B cell (primary cell): ENCODE measurements around the gene KCNQ2. TPM values are rescaled to one million over a fixed set of nuclear protein-coding genes. Genes with fewer than 3 reads are reported as not detected.

Experiments used
- ATAC-seq: fragments of 200-7000 bp; cut with Tn5 transposase; one replicate; pipeline ENCODE4 v1.10.0; 2021; ENCODE audit warnings: low read depth, mild to moderate bottlenecking, moderate number of reproducible peaks, moderate library complexity
- CTCF ChIA-PET: fragments of 350-600 bp; sonication (Branson Sonifier 250); formaldehyde crosslinking; loops from one replicate; lab custom pipeline; 2021; ENCODE audit warnings: antibody characterized with exemption, inconsistent platforms; lab: Charles Lee
- POLR2A ChIA-PET: fragments of 350-600 bp; sonication (Branson Sonifier 250); formaldehyde crosslinking; loops from one replicate; lab custom pipeline; 2021; ENCODE audit warnings: antibody characterized with exemption; lab: Charles Lee
- DNase-seq: peaks from one replicate; pipeline ENCODE4 v3.0.0; 2013
- H2AFZ ChIP-seq: 2 replicates; pipeline ENCODE4 v1.6.1; 2012; ENCODE audit warnings: mild to moderate bottlenecking, low read depth, low read length; ENCODE audit not compliant: insufficient read depth, poor library complexity, severe bottlenecking
- H3K27ac ChIP-seq, 2 donors: 1 replicate in 1 of 2; 2 replicates in 1 of 2; pipeline ENCODE4 v1.5.1; 2012 to 2013; ENCODE audit warnings: low read length in 2 of 2, mild to moderate bottlenecking in 2 of 2, moderate library complexity in 1 of 2
- H3K27me3 ChIP-seq, 4 experiments: fragments of 200-600 bp in 1 of 4; sonication (generic) in 1 of 4; replicated peaks in 1 of 4; 1 replicate in 2 of 4; 2 replicates in 2 of 4; pipeline versions ENCODE4 v1.6.1 to v1.7.0; 2013 to 2016; ENCODE audit warnings: low read length in 3 of 4, mild to moderate bottlenecking in 2 of 4, mixed read lengths in 1 of 4, moderate library complexity in 1 of 4; ENCODE audit not compliant: insufficient read depth in 4 of 4, control insufficient read depth in 3 of 4; ENCODE audit errors: control extremely low read depth in 1 of 4
- H3K36me3 ChIP-seq, 2 experiments: replicated peaks in 1 of 2; 1 replicate in 1 of 2; 2 replicates in 1 of 2; pipeline versions ENCODE4 v1.6.1 to v1.7.1; 2013; ENCODE audit warnings: low read length in 1 of 2; ENCODE audit not compliant: insufficient read depth in 2 of 2, control insufficient read depth in 1 of 2; ENCODE audit errors: control extremely low read depth in 1 of 2, extremely low read depth in 1 of 2
- H3K4me1 ChIP-seq, 2 donors: fragments of 200-600 bp in 1 of 2; sonication (generic) in 1 of 2; 1 replicate in 1 of 2; 2 replicates in 1 of 2; pipeline versions ENCODE4 v1.5.1 to v1.6.1; 2013 to 2017; ENCODE audit warnings: low read length in 2 of 2; ENCODE audit not compliant: control insufficient read depth in 2 of 2, insufficient read depth in 2 of 2
- H3K4me2 ChIP-seq: replicated peaks from 2 replicates; pipeline ENCODE3; 2012; ENCODE audit warnings: mild to moderate bottlenecking, low read depth, low read length; ENCODE audit not compliant: poor library complexity, severe bottlenecking
- H3K4me3 ChIP-seq, 5 experiments: fragments of 200-600 bp in 1 of 5; sonication (generic) in 1 of 5; 1 replicate in 3 of 5; 2 replicates in 2 of 5; pipeline versions ENCODE4 v1.5.1 to v1.7.0; 2011 to 2016; ENCODE audit warnings: low read length in 4 of 5, mild to moderate bottlenecking in 4 of 5, low read depth in 2 of 5, control low read depth in 1 of 5, moderate library complexity in 1 of 5; ENCODE audit not compliant: insufficient read depth in 1 of 5; ENCODE audit errors: control extremely low read depth in 1 of 5, extremely low read depth in 1 of 5
- H3K79me2 ChIP-seq: fragments of 200-600 bp; sonication (generic); one replicate; pipeline ENCODE4 v1.6.0; 2016; ENCODE audit warnings: low read length; ENCODE audit not compliant: control insufficient read depth, insufficient read depth
- H3K9ac ChIP-seq: fragments of 200-600 bp; sonication (generic); 2 replicates; pipeline ENCODE4 v1.6.1; 2017; ENCODE audit warnings: mild to moderate bottlenecking, low read length, moderate library complexity
- H3K9me3 ChIP-seq, 3 donors: one replicate each; pipeline versions ENCODE4 v1.6.1 to v1.7.1; 2013; ENCODE audit warnings: low read length in 2 of 3; ENCODE audit not compliant: control insufficient read depth in 2 of 3, insufficient read depth in 1 of 3; ENCODE audit errors: control extremely low read depth in 1 of 3
- H4K20me1 ChIP-seq: 2 replicates; pipeline ENCODE4 v1.6.0; 2012; ENCODE audit warnings: mild to moderate bottlenecking, low read length; ENCODE audit not compliant: insufficient read depth, control insufficient read depth, poor library complexity, severe bottlenecking
- H3K27ac Mint-ChIP-seq: one replicate; pipeline ENCODE4 v1.8.0; 2021; ENCODE audit warnings: mixed read lengths
- H3K27me3 Mint-ChIP-seq: one replicate; pipeline ENCODE4 v1.8.0; 2021; ENCODE audit warnings: mixed read lengths
- H3K4me1 Mint-ChIP-seq: one replicate; pipeline ENCODE4 v1.8.0; 2021; ENCODE audit warnings: mixed read lengths
- H3K4me3 Mint-ChIP-seq: one replicate; pipeline ENCODE4 v1.8.0; 2021; ENCODE audit warnings: mixed read lengths
- H3K9me3 Mint-ChIP-seq: one replicate; pipeline ENCODE4 v1.8.0; 2022; ENCODE audit warnings: mixed read lengths; ENCODE audit not compliant: insufficient read depth
- CTCF ChIP-seq: fragments of 200-600 bp; IDR thresholded peaks from one replicate; pipeline ENCODE4 v1.8.0; 2022; ENCODE audit warnings: antibody characterized with exemption, mild to moderate bottlenecking
- EZH2 ChIP-seq: IDR thresholded peaks from 2 replicates; pipeline ENCODE4 v1.6.1; 2012; ENCODE audit warnings: borderline replicate concordance, low read depth, mild to moderate bottlenecking, moderate library complexity, low read length; ENCODE audit not compliant: insufficient read depth, poor library complexity, severe bottlenecking
- WGBS: methylation state at CpG from one replicate; pipeline ENCODE4 v1.1.5; 2013; ENCODE audit warnings: missing lambda C conversion rate; ENCODE audit not compliant: insufficient coverage; 5-methylcytosine and 5-hydroxymethylcytosine counted together
- intact Hi-C: fragments of 100-400 bp; cut with micrococcal nuclease; formaldehyde crosslinking; loops from one replicate; pipeline ENCODE4 v1.10.0; 2022
- polyA plus RNA-seq: library from polyadenylated mRNA; depleted of rRNA; stranded (reverse); fragments of >200 nt; gene quantifications from 2 replicates; pipeline ENCODE4 v1.2.3, GENCODE V29; 2012
- total RNA-seq, 2 donors: library from RNA; stranded (reverse); fragments of 120-200 nt in 1 of 2; gene quantifications; 1 replicate in 1 of 2; 2 replicates in 1 of 2; pipeline versions ENCODE4 v1.2.3 to v1.2.4, GENCODE V29; 2013 to 2022

KCNQ2 gene
- total and polyA plus RNA-seq, 2 donors (not counting 1 experiment from before 2014, with no cell fraction given): 0.12 TPM; not detected in 1

- peaks cover 0 to 2% (median 0%) of the 10 kb centered on the region in 3 donors for H3K9me3 ChIP-seq
- 47% methylated on average over 13 of the region's 21 CpGs for WGBS
- H3K4me1 ChIP-seq: peaks cover under 1 to 4% of the 10 kb centered on the region in 2 donors
- Mint-ChIP-seq H3K4me3 (no peak overlapping the region), H3K27ac (no peak overlapping the region), H3K9me3 (no peaks in the 10 kb centered on the region), H3K4me1 (peaks cover 7% of the 10 kb centered on the region), H3K27me3 (peaks cover 37% of the 10 kb centered on the region)
- H2AFZ ChIP-seq: no peak overlapping the region
- H3K9ac ChIP-seq: no peak overlapping the region
- peaks cover 0 to 61% (median 13%) of the 10 kb centered on the region in 4 experiments for H3K27me3 ChIP-seq
- H4K20me1 ChIP-seq: no peaks in the 10 kb centered on the region
- no peaks in the 10 kb centered on the region for H3K79me2 ChIP-seq
- no peaks in the 10 kb centered on the region for H3K36me3 ChIP-seq
- DNase-seq: no peak
- H3K27ac ChIP-seq: no peak overlapping the region
- ChIA-PET CTCF (interaction anchor here (0.7 kb wide), 1 partner anchor 803 kb away, joined by 3 read pairs; no protein-coding TSS in a partner anchor), POLR2A (no interaction called here)
- H3K4me3 ChIP-seq: no peak overlapping the region
- ATAC-seq: no peak
- intact Hi-C loops: no loop called here
- H3K4me2 ChIP-seq: no peak overlapping the region
- TF ChIP-seq EZH2: no peak
- TF ChIP-seq CTCF: no peak
Observed at GRCh38 chr20:63477061-63477616, 4.7 kb upstream of the KCNQ2 start.

GRCh38 chr20:63475209-63475608 lies 2.8 kb upstream of the KCNQ2 start:
- H3K4me2 ChIP-seq: no peak overlapping the region
- 21% methylated on average over 15 of the region's 16 CpGs for whole genome bisulfite sequencing
- peaks cover 0 to 2% (median 0%) of the 10 kb centered on the region in 3 donors for H3K9me3 ChIP-seq
- TF ChIP-seq CTCF (no peak), EZH2 (no peak)
- no peaks in the 10 kb centered on the region for H3K79me2 ChIP-seq
- Mint-ChIP-seq H3K4me1 (peaks cover 7% of the 10 kb centered on the region), H3K27ac (no peak overlapping the region), H3K4me3 (no peak overlapping the region), H3K27me3 (peaks cover 34% of the 10 kb centered on the region), H3K9me3 (no peaks in the 10 kb centered on the region)
- peaks cover 0 to 62% (median 17%) of the 10 kb centered on the region in 4 experiments for H3K27me3 ChIP-seq
- H4K20me1 ChIP-seq: no peaks in the 10 kb centered on the region
- no peak overlapping the region for H3K4me3 ChIP-seq
- CTCF ChIA-PET: interaction anchor here (0.5 kb wide), 1 partner anchor 330 kb away, joined by 3 read pairs; no protein-coding TSS in a partner anchor
- intact Hi-C loops: no loop called here
- no peak overlapping the region for H3K9ac ChIP-seq
- ATAC-seq (no peak), DNase-seq (no peak)
- H3K4me1 ChIP-seq: peaks cover 4 to 6% of the 10 kb centered on the region in 2 donors
- no peaks in the 10 kb centered on the region for H3K36me3 ChIP-seq
- no peak overlapping the region for H3K27ac ChIP-seq
- H2AFZ ChIP-seq: no peak overlapping the region
- POLR2A ChIA-PET: no interaction called here
